ENCODE data around the gene CCNL1.
A peak's percentile ranks its signal among the peaks of the same experiment; 100 is the strongest.
"Not testable (repeated sequence)": the region's sequence is repeated elsewhere in the genome, so short reads cannot be mapped to it uniquely, and the experiment has no call there.

The CCNL1 gene

DNA sequence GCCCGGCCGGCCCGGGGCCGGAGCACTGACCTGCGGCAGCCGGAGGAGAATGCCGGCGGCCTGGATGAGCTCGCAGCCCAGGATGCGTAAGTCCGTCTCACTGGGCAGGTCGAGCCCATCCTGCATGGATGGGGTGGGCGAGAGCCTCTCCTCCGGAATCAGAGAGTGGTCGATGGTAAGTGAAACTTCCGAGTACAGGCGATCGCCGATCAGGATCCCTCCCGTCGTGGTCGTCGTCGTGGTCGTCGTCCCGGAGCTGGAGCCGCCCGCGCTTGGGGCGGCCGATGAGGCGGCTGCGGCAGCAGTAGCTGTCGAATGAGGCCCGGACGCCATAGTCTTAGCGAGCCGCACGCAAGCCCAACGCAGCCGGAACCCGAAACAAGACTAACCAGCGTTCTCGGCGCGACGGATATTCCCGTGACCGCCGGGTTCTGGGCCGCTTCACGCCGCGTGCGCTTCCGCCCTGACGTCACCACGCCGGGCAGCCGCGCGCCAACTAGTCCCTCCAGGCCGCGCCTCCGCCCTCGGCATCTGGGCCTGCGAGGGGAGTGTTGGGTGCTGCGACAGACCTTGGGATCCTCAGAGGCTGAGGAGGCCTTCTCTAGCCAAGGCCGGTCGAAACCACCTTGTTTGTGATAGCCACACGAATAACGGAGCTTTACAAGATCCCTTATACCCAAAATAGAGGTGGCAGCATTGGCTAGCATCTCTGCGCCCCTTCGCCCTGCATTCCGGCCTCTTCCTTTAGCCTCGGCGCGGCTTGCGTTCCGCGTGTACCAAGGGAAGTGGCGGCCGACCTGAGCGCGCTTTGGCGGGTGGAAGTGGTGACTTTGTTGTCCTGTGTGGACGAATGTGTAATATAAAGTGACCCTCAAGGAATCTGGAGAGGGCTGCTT lies at the start of gene CCNL1:
TSS of gene CCNL1 (minus strand) at position 386 of the 896 bp plus-strand sequence. CDS start at position 333, 53 bp downstream.
- peak; percentile 91 to 96 (median 94) for DNase-seq

DNA sequence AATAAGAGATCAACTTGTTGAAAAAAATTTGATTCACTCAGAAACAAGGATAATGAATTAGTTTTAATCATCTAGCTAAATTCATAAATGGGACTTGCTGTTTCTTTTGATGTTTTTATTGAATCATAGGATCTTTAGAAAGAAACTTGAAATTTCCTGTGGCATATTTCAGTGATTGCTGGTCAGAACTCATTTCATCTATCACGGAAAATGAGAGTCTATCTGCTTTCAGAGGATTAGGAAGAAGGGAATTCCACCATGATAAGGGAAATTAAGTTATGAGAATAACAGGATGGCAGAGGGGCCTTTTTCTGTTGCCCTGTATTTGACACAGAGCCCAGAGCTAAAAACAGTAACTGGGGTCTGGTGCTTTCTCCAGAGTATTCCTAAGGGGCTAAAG lies 44.9 kb upstream of the CCNL1 start:
- DNase-seq: no peak

DNA sequence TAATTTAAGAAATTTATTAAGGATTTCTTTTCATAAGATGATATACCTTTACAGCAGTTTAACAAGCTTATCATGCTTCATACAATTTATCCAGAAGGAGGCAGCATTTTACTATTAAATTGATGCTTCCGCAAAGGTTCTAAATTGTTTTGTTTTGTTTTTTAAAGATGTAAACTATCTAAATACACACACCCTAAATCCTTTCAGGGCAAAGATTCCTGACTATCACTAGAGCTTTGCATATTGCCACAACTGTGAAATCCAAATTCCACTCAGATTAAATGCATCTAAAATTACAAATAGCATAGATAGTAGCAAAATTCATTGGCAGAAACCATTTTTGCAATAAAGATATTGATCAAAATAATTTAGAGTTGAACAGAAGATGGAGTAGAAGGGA lies 44.5 kb upstream of the CCNL1 start:
- no peak for DNase-seq

GRCh38 chr3:157201648-157202278 lies 41.8 kb upstream of the CCNL1 start:
- DNase-seq: peak in 2 of 6 experiments; percentile 11 to 17

DNA sequence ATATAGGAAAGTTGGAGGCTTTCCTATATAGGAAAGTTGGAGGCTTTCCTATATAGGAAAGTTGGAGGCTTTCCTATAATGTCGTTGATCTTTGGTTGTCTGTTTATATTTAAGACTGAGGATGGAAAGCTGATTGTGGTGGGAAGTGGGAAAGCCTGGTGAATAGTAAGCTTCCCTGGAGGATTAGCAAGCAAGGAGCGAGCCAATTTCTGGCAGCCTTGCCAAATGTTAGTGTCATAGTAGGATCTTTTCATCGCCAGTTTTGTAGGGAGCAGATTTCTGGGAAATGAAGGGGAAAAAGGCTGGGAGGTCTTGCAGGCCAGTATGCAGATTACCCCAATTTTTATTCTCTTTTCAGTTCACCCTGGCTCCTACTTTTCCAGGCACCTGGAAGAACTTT lies 39.9 kb upstream of the CCNL1 start:
- DNase-seq: no peak

GRCh38 chr3:157195965-157196364 lies 36.0 kb upstream of the CCNL1 start:
- DNase-seq: no peak

GRCh38 chr3:157191149-157191548 lies 31.2 kb upstream of the CCNL1 start:
- not testable (repeated sequence) for DNase-seq

GRCh38 chr3:157190380-157190872 lies 30.5 kb upstream of the CCNL1 start:
- no peak for DNase-seq

DNA sequence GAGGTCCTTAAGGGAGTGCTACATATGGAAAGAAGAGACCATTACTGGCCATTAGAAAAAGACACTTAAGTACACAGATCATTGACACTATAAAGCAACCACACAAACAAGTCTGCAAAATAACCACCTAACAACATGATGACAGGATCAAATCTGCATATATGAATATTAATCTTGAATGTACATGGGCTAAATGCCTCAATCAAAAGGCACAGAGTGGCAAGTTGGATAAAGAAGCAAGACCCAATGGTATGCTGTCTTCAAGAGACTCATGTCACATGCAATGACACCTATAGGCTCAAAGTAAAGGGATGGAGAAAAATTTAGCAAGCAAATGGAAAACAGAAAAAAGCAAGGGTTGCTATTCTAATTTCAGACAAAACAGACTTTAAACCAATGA lies 28.4 kb upstream of the CCNL1 start:
- no peak for DNase-seq

GRCh38 chr3:157182879-157183278 lies 22.9 kb upstream of the CCNL1 start:
- no peak for DNase-seq

- no peak for DNase-seq
These were observed 20.3 kb upstream of the CCNL1 start for GRCh38 chr3:157180262-157180661.

DNA sequence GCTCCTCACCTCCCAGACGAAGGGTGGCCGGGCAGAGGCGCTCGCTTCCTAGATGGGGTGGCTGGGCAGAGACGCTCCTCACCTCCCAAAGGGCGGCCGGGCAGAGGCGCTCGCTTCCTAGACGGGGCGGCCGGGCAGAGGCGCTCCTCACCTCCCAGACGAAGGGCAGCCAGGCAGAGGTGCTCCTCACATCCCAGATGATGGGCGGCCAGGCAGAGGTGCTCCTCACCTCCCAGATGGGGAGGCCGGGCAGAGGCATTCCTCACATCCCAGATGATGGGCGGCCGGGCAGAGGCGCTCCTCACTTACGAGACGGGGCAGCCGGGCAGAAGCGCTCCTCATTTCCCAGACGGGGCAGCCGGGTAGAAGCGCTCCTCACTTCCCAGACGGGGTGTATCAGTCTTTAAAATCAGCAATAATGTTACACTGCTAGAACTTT lies 19.4 kb upstream of the CCNL1 start:
- no peak for DNase-seq

DNA sequence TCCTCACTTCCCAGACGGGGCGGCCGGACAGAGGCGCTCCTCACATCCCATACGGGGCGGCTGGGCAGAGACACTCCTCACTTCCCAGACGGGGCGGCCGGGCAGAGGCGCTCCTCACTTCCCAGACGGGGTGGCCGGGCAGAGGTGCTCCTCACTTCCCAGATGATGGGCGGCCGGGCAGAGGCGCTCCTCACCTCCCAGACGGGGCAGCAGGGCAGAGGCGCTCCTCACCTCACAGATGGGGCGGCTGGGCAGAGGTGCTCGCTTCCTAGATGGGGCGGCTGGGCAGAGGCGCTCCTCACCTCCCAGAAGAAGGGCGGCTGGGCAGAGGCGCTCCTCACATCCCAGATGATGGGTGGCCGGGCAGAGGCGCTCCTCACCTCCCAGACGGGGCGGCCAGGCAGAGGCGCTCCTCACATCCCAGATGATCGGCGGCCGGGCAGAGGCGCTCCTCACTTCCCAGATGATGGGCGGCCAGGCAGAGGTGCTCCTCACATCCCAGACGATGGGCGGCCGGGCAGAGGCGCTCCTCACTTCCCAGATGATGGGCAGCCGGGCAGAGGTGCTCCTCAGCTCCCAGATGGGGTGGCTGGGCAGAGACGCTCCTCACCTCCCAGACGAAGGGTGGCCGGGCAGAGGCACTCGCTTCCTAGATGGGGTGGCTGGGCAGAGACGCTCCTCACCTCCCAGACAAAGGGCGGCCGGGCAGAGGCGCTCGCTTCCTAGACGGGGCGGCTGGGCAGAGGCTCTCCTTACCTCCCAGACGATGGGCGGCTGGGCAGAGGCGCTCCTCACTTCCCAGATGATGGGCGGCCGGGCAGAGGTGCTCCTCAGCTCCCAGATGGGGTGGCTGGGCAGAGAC lies 18.8 kb upstream of the CCNL1 start:
- not testable (repeated sequence) for DNase-seq

DNA sequence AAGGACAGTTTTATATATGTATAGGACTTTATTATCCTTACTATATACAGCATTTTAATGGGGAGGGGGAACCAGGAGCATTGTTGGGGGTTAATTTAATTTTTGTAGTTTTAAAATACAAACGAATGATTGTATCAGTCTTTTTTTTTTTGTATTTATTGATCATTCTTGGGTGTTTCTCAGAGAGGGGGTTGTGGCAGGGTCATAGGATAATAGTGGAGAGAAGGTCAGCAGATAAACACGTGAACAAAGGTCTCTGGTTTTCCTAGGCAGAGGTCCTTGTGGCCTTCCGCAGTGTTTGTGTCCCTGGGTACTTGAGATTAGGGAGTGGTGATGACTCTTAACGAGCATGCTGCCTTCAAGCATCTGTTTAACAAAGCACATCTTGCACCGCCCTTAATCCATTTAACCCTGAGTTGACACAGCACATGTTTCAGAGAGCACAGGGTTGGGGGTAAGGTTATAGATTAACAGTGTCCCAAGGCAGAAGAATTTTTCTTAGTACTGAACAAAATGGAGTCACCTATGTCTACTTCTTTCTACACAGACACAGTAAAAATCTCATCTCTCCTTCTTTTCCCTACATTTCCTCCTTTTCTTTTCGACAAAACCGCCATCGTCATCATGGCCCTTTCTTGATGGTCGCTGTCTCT lies 18.0 kb upstream of the CCNL1 start:
- DNase-seq: not testable (repeated sequence)

DNA sequence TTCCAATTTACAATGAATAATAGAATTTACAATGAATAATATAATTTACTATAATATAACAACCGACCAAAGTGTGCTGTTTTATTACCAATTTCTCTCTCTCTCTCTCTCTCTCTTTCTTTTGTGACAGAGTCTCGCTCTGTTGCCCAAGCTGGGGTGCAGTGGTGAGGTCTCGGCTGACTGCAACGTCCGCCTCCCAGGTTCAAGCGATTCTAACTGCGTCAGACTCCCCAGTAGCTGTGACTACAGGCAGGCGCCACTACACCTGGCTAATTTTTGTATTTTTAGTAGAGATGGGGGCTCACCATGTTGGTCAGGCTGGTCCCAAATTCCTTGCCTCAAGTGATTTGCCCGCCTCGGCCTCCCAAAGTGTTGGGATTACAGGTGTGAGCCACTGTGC lies 17.0 kb upstream of the CCNL1 start:
- no peak for DNase-seq

DNA sequence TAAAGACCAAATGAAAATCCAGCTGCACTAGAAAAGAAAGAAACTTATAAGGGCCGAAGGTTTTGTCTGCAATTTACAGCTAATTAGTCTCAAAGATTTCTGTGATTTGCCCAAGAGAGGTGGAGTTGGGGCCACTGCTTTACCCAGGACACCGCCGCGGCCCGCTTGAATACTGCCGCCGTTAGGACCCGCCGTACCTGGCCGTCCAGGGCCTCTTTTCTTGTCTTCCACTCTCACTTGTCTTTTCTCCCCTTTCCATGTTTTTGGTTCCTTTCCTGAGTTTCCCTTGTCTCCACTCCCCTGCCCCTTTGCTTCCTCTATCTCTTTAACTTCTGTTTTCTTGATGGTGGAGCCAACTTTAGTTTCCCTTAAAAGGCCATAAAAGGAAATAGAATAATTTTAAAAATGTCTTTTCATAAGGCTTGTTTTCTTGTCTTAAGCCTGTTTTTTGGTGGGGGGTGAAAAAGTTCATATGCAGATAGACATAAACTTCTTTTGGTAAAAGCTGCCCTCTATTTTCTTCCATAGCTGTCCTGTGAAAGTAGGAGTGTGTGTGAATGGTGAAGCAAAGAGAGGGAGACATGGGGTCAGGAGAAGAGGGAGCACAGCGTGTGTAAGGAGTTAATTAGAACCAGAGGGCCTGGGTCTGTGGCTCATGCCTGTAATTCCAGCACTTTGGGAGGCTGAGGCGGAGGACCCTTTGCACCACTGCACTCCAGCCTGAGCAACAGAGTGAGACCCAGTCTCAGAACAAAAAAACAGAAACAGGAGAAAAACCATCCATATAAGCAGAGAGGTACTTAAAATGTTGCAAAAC lies 16.0 kb upstream of the CCNL1 start:
- DNase-seq: no peak

DNA sequence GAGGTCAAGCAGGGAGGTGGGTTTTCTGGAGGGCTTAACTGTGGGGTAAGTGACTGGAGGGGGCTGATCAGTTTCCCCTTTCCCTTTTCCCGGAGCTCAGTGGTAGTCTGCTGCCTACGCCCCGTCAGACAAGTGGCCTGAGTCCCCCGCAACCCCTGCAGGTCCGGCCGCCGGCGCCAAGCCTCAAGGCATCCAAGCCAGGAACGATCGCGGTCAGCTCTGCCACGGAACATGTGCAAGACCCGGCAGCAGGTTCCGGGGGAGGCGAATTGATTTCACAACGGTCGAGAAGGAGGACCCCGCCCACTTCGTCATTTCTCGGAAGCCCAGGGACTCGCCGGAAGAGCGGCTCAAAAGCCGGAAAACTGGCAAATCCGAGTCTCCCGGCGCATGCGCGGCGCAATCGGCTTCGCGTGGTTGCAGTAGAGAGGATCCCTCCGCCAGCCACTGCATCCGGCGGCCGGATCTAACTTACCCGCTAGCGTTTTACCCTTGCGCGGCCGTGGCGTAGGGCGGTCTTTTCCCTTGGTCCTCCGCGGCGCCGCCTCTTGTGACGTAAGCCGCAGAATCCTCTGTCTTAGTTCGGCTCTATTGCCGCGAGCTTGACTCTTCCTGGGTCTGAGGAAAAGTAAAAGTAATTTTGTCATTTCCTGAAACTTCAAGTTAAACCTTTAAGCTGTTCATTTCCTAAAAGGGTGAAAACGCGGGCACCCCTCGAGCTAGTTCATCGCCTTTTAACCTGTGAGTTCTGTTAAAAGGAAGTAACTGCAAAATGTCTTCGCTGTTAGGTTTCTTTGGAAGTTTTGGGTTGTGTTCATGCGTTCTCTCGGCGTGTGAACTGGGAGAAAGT lies 14.9 kb upstream of the CCNL1 start:
- DNase-seq: peak; percentile 93 to 99 (median 98)

- no peak for DNase-seq
These were observed 14.3 kb upstream of the CCNL1 start for GRCh38 chr3:157174290-157174648.

DNA sequence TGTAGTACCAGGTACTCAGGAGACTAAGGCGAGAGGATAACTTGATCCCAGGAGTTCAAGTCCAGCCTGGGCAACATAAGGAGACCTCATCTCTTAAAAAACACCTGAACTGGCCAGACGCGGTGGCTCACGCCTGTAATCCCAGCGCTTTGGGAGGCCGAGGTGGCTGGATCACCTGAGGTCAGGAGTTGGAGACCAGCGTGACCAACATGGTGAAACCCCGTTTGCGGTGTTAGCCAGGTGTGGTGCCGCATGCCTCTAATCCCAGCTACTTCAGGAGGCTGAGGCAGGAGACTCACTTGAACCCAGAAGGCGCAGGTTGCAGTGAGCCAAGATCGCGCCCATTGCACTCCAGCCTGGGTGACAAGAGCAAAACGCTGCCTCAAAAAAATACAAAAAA lies 13.4 kb upstream of the CCNL1 start:
- DNase-seq: not testable (repeated sequence)

DNA sequence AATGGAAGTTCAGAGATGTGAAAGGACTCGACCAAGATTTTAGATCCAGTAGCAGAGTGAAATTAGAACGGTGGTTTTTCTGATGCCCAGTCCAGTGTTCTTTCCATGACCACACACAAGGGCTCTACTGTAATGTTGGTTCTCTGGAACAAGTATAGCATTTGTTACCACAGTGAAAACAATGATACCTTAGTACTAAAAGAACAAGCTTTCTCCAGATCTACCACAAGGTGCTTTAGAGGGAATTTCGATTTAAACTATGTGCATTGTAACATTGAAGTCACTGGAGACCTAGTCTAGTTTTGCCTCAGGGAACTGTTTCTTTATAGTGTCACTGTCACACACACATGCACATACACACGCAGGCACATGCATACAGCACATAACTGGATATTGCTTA lies 12.8 kb upstream of the CCNL1 start:
- no peak for DNase-seq

GRCh38 chr3:157170861-157171260 lies 10.9 kb upstream of the CCNL1 start:
- DNase-seq: no peak
